Germinal center (tissue), 1 donor: ENCODE measurements around the gene SCRT2.

ENCODE experiments used
- DNase-seq: peaks from one replicate; pipeline ENCODE4 v3.0.0; 2012; ENCODE audit warnings: mixed read lengths, low spot score

SCRT2 gene

DNA sequence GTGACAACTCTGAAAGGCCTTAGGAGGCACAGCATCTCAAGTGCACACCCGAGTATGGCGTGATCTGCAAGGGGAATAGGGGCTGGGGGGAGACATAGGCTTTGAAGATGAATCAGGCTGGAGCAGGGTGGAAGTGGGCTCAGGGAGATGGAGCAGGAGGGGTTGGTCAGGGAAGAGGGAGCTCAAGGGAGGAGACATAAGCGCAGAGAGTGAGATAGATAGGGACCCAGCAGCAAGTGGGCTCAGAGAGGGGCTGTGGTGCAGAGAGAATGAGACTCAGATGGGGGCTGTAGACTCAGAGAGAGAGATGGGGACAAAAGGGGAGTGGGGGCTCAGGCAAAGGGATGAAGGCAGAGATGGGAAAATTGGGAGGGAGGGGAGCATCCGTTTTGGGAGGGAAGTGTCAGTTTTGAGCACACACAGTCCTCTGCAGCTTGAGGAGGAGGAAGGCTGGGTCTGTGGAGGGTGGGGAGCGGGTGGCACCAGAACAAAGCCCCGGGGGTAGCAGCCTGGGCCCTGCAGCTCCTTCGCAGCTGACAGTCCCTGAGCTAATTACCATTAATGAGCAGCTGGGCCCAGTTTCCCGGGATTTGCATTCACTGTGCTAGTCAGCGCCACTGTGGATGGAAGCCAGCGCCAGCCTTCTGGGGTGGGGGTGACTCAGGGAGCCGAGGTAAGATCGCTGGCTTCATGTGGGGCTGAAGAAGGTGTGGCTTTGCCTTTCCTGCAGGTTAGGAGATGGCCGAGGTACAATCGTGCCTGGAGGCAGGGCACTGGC is 41.3 kb downstream of the SCRT2 start:
- no peak for DNase-seq

DNA sequence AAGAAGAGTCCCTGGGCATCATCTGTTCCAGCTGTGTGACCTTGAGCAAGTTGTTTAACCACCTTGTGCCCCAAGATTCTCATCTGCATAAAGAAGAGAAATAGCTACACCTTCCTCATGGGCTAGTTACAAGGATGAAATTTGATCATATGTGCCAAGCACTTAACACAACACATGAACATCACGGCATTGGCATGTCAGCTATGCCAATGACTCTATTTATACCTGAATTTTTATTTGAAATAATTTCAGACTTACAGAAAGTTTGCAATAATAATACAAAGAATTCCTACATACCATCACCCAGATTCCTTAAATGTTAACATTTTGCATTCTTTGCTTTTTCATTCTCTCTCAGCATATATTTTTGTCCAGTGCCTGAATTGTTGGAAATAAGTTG is 44.5 kb downstream of the SCRT2 start:
- no peak for DNase-seq

DNA sequence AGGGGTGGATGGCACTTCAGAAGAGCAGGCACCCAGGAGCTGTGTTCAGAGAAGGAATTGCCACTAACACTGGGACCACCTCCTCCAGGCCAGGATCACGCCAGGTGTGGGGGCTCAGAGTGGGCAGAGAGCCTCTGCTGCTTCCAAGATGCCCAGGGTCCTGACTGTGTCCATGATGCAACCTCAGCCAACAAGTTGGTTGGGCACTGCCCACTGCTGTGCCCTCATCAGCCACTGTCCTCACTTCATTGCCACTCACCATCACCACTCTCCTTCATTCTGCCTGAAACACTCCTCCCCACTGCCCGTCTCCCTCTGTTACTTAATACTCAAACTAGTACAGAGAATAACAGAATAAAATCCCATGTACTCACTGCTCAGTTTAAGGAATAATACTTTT is 49.0 kb downstream of the SCRT2 start:
- DNase-seq = no peak

DNA sequence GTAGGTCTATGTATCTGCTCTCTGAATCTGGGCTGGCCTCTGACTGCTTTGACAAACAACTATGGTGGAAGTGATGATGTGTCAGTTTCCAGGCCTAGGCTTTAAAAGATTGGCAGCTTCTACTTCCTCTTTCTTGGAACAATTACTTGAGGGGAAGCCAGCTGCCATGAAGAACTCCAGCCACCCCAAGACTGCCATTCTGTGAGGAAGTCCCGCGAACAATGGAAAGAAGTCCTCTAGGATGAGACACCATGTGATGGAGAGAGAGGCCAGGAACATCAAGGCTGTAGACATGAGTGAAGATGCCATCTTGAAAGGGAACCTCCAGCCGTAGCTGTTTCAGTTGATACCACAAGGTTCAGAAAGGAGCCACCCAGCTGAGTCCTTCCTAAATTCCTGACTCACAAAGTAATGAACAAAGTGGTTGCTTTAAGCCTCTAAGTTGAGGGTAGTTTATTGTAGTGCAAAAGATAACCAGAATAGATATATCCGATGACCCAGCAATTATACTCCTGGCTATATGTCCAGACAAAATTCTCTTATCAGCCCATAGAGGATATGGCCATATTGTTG is 50.2 kb downstream of the SCRT2 start:
- DNase-seq = no peak

DNA sequence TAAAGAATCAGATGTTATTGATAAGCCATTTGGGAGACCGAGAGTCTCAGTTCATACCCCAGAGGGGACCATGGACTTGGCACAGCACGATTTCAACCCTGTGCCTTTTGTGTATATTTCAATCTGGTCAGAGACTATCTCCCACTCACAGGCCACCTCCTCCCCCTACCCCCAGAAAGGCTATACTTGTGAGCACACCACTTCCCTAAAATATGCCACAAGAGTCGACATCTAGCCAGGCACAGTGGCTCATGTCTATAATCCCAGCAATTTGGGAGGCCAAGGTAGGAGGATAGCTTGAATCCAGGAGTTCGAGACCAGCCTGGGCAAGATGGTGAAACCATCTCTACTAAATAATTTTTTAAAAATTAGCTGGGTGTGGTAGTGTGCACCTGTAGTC is 51.9 kb downstream of the SCRT2 start:
- DNase-seq = no peak

- no peak for DNase-seq
These were observed 52.6 kb downstream of the SCRT2 start for GRCh38 chr20:623021-623420.

DNA sequence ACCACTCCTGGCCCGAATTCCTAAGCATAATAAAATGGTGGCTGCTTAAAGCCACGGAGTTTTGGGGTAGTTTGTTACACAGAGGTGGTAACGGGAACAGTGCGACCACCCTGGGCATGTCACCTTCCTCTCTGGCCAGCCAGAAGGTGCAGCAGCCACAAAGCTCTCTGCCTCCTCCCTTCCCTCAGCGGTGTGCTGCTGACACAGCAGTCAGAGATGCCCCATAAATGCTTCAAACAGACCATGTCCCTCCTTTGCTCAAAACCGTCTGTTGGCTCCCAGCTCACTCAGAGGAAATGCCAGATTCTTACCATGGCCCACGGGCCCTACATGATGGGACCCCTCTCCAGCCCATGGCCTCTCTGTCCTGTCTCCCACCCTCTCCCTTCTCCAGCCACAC is 53.4 kb downstream of the SCRT2 start:
- no peak for DNase-seq

GRCh38 chr20:621125-621756 is 54.4 kb downstream of the SCRT2 start:
- no peak for DNase-seq

GRCh38 chr20:620246-620645 is 55.4 kb downstream of the SCRT2 start:
- no peak for DNase-seq

GRCh38 chr20:618980-619379 is 56.6 kb downstream of the SCRT2 start:
- DNase-seq = no peak

DNA sequence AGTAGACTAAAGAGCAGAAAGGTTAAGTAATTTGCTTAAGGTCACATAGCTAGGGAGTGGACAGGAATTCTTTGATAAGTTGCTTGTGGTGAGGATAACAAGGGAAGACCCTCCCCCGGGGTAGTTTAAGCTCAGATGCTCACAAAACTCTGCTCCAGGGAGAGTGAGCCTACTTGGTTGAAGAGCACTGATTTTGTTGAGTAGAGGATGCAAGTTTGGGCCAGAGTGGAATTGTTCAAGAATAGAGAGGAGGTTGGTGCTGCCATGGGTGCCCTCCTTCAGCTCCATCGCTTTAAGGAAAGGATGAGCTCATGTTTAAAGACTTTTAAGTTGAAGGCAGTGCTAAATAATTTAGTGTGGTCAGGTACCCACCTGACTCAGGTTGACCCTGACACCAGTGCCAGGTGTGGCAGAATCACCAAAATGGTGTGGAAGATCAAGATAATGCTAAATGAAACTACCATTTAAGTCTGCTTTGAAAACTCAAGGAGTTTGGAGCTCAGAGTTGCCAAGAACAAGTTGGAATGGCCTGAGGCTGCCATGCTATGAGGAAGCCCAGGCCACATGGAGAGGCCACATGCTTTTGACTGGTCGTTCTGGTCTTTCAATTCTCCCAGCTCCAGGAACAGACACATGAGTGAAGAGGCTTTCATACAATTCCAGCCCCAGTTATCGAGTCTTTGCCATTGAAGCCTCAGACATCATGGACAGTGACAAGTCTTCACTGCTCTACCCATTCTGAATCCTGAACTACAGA is 57.5 kb downstream of the SCRT2 start:
- no peak for DNase-seq

DNA sequence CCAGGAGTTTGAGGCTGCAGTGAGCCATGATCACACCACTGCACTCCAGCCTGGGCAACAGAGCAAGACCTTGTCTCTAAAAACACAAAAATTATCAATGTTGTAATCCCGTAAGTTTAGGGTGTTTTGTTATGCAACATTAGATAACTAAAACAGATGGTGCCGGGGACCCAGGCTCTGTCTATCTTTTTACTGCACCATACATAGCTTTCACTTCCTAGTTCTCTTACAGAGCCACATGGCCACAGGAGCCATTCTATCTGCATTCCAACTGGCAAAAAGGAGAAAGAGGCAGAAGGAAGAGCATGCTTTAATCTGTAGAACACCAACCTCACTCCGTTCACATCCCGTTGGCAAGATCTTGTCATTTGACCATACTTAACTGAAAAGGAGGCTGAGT is 60.1 kb downstream of the SCRT2 start:
- DNase-seq = no peak

DNA sequence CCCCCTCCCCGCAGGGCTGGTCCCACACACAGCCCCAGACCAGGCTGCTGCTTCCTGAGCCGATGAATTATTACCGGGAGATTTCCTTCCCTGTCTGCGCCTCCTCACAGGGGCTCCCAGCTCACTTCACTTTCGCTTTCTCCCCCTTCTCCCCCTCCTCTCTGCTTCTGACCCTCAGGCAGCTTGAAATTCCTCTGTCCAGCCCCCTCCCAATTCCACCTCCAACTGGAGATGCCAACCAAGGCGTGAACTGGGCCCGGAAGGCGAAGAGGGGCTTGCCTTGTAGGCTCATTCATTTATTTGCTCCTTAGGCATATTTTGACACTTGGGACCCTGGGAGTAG is 63.8 kb downstream of the SCRT2 start:
- no peak for DNase-seq
